ENCODE data around the gene CAMSAP1.

CAMSAP1 gene

DNA sequence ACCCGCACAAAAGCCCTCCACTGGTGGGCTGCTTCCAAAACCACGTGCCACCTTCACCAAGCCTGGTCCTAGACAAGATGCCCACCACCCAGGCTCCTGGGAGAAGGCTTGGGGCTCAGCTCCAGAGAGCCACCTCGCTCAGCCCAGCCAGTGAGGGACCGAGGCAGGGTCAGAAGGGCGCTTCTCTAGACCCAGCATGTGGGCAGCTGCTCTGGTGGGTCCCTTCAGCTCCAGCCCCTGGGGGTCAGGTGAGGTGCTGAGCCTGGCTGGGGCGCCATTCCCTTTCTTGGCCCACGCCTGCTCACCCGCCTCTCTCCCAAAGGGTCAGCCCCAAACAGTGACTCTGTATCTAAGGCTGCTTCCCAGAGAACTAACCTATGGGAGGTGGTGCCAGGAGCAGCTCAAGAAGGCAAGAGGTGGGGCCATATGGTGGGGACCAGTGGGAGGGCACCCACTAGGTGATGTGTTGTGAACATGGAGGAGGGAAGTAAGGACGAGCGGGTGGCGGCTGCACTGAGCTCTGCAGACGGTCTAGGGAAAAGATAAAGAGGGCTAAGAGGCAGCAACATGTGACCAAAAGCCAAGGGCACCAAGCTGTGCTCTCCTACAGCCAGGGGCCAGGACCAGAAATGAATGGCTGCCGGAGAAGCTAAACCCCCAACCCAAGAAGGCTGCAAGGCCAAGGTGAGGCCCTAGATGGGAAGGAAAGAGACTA, 79.3 kb downstream of the CAMSAP1 start:
- no peak for DNase-seq

GRCh38 chr9:135827301-135827700, 80.0 kb downstream of the CAMSAP1 start:
- no peak for DNase-seq

- DNase-seq: no peak
These were observed 81.2 kb downstream of the CAMSAP1 start for GRCh38 chr9:135826188-135826545.

DNA sequence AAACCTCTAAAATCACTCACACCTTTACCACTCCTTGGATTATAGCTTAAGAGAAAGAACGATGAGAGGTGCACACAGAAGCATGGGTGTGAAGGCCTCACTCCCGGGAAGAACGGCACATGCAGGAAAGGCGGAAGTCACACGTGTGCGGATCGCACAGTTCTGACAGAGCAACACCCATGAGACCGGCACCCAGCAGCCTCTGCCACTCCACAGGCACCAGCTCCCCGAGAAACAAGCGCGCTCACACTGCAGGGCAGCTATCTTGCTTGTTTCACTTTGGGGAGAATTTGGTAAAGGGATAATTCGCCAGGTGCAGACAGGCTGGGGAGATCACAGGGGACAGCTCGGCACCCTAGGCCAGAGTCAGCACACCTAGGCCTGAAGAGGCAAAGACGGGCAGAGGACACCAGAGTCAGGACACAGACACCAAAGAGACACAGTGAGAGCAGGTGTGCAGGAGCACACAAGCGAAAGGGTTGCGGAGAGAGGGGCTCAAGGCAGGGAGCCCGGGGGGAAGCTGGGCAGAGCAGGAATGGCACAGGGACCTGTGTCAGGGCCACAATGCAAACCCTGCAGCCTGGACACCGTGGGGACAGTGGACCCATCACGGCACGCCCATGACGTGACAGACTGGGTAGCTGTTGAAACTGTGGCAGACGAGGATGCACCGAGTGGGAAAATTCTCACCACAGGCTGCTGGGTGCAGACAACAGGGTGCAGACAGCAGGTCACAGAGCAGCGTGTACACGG, 81.7 kb downstream of the CAMSAP1 start:
- no peak for DNase-seq

- no peak for DNase-seq
These were observed 84.3 kb downstream of the CAMSAP1 start for GRCh38 chr9:135823036-135823435.

DNA sequence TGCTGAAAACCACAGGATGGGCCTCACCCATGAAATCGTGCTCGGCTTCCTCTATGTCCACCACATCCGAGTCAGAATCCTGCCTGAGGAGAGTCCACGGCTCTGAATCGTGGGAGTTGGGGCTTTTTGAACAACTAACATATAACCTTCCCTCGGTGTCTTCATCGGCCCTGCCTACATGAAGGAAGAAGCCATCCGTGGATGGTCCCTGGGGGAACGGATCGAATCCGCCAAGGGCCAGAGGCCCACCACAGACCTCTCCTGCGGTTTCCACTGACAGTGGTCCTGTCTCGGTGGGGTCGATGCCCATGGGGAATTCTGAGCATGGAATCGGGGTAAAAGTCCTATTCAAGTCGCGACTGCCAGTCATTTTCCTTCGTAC, 85.0 kb downstream of the CAMSAP1 start:
- no peak for DNase-seq

GRCh38 chr9:135821733-135822373, 85.5 kb downstream of the CAMSAP1 start:
- no peak for DNase-seq

GRCh38 chr9:135821116-135821515, 86.2 kb downstream of the CAMSAP1 start:
- no peak for DNase-seq

DNA sequence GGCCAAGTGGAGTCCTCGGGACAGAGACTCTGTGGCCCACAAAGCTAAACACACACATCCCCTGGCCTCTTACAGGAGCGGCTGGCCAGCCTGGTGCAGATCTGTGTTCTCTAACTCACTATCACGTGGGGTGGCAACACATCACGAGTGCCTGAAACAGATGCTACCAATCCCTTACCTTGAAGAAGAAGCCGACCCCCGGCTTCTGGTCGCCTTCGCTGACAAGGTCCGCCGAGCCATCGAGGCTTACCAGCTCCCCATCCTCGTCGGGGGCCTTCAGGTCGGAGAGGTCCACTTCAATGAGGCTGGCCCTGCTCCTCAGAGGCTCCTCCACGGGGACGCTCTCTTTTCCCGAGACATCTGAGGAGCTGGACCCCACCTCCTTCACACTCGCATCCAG, 86.7 kb downstream of the CAMSAP1 start:
- DNase-seq: no peak

- DNase-seq: no peak
These were observed 87.4 kb downstream of the CAMSAP1 start for GRCh38 chr9:135819905-135820304.

DNA sequence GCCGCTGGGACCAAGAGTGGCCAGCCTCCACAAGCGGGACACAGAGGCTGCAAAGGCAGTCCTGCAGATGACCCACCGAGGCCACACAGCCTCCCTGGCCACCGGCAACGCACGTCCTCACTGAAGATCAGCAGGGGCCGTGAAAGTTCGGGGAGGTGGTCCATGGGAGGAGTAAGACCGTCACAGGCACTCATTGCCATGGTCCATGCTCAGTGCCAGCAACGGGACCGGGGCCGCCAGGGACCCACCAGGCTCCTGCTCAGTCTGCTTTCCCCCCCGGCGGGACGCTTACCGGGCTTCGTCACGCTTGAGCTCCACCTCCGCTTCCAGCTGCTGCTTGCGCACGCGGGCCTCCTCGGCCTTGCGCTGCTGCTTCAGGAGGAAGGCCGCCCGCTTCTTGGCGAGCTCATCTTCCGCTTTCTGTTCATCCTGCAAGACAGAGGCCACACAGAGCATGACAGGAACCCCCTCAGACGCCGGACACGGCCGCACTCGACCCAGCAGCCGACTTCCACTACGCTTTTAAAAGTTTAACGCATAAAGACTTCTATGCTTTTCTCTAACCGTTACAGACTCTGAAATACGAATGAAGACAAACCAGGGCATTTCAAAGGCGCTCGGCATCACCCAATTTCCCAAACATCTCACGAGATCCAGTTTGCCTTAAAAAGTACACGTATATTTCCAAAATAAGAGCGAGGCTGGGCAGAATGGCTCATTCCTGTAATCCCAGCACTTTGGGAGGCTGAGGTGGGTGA, 88.4 kb downstream of the CAMSAP1 start:
- DNase-seq: no peak

- no peak for DNase-seq
These were observed 89.2 kb downstream of the CAMSAP1 start for GRCh38 chr9:135817951-135818717.

DNA sequence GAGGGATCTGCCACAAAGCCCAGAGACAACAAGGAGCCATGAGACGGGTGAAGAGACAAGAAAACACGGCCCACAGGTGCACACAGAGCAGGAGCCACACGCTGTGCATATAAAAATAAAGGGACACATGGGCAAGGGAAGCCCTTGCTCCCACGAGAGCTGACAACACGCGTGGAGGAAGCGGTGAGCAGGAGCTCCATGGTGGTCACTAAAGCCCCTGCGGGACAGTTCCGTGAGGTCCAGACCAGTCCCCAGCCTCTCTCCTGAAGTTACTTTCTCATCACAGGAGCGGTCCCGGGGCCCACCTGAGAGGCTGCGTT, 90.7 kb downstream of the CAMSAP1 start:
- DNase-seq: no peak

DNA sequence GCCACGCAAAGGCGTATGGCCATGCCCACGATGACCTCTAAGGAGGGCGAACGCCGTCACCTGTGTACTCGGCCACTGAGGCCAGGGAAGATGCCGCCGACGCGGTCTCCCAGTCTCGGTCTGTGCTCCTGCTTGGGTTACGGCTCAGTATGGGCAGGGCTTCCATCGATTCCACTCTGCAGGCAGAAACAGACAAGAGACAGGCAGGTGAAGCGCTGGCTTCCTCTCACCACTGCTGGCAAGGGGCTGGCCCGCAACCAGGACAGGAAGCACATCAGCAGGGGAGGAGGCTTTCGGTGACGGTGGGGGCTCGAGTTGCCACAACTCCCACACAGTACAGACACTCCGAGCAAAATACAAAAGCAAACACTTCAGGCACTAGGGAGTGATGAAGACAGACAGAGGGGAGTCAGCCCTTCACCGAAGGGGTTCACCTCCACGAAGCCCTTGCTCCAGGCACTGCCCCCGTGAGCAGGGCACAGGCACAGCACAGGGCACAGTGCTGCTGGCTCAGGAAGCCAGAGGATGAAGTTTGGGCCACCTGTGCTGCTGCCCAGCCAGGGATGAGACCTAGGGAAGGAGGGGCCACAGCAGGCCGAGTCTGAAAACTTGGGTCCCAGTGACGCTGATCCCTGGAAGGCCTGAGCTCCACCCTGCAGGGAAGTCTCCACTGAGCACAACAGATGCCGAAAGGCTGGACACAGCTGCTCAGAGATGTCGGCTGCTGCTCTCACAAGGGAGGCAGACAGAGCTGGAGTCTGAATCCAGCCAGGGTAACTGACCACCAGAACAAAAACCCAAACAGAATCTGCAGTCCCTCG, 91.3 kb downstream of the CAMSAP1 start:
- no peak for DNase-seq

- DNase-seq: no peak
These were observed 91.9 kb downstream of the CAMSAP1 start for GRCh38 chr9:135815413-135815812.

- no peak for DNase-seq
These were observed 92.8 kb downstream of the CAMSAP1 start for GRCh38 chr9:135814421-135815095.

DNA sequence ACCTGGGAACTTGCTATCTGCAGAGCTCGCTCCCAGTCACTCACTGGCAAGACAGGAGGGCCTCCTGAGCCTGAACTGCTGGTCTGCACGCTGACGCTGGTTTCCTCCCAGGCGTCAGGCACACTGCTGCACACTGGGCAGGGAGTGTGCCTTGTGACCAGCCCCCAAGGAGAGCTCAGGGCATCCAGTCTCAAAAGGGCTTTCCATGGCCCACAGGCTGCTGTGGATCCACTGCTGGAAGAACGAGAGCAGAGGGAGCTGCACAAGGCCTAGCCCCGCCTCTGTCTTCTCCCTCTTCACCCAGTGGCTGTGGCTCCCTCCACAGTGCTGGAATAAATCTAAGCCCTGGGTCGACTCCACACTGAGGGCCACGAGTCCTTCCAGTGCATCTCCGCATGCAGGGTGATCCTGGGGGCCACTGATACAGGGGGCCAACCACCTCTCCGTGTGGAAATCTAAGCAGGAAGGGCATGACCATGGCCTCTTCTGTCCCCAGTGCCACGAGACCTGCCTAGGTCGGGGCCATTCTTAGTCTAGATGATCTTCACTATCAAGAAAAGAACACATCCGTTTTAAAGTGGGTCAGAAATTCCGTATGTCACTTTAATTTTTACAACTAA, 93.6 kb downstream of the CAMSAP1 start:
- DNase-seq: no peak

- no peak for DNase-seq
These were observed 94.4 kb downstream of the CAMSAP1 start for GRCh38 chr9:135812961-135813360.

DNA sequence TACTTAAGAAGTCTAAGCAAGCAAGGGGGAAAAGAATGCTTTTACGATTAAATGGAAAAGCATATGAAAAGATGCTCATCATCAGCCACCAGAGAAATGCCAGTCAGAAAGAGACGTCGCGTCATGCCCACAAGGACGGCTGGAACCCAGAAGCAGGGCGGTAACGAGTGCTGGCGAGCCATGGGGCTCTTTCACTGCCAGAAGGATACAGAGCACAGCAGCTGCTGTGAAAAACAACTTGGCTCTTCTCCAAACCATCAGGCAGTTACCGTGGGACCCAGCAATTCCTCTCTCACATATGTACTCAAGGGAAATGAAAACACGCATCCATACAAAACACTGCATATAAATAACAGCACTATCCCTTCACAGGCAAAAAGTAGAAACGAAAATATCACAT, 95.5 kb downstream of the CAMSAP1 start:
- no peak for DNase-seq

- DNase-seq: no peak
These were observed 96.4 kb downstream of the CAMSAP1 start for GRCh38 chr9:135810806-135811575.
